NCI-H2029 treated with DMSO at 0.1 percent for 48 hours (cell line): Measurements from ENCODE around the gene WHRN.

Experiments used
- DNase-seq: peaks from one replicate; lab custom pipeline; 2025; lab: John Stamatoyannopoulos, UW

The WHRN gene

DNA sequence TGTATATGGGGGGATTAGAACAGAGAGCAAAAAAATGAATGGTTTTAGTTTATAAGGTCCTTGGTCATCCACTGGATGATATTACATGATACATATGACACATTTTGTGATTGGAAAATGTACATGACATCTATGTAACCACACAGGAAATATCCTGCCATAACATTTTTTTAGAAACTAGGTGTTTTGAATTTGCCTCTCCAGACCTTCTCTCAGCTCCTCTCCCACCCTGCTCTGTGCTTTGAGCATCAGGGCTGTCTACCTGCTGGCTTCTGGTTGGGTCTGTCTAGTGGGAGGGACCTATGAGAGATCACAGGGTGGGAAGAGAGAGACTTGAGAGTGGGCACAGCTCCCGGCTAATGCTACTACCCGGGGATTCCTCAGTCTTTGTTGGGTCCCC lies 141.8 kb downstream of the WHRN start:
- DNase-seq, result no peak

GRCh38 chr9:114362394-114362793 lies 142.9 kb downstream of the WHRN start:
- no peak for DNase-seq

DNA sequence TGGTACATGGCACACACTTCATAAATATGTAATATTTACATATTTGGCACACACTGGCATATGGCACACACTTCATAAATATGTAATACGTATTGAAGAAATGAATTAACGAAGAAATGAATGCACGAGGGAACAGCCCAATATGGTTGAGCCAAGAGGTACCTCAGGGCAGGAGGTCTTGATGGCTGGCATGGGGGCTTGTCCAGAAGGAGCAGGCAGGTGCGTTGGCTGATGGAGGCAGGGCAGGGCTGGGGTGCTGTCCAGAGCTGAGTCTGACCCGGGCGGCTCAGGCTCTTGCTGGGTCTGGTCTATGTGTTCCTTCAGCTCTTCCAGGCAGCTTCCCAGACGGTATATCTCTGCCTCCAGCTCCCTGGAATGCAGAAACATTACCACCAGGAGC lies 143.7 kb downstream of the WHRN start:
- no peak for DNase-seq

- DNase-seq, result no peak
These were observed 145.5 kb downstream of the WHRN start for GRCh38 chr9:114359801-114360200.

- no peak for DNase-seq
These were observed 147.4 kb downstream of the WHRN start for GRCh38 chr9:114357911-114358328.

- no peak for DNase-seq
These were observed 147.9 kb downstream of the WHRN start for GRCh38 chr9:114357360-114357759.

GRCh38 chr9:114356792-114357191 lies 148.5 kb downstream of the WHRN start:
- DNase-seq, result no peak

DNA sequence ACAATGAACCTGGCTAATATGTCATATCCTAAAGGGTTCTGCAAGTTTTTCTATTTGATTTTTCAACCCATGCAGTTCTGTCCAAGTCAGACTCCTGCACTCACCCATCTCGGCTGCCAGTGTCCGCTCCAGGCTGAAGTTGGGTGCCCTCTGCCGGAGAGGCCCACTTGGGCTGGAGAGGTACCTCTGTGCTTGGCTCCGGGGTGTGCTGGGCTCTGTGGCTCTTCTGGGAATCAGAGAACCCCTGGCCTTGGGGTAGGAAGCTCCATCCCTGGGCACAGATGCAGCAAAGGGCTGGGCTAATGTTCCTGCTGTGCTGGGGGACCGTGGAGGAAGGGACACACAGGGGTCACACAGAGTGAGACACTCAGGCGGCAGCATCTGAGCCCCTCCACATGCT lies 149.5 kb downstream of the WHRN start:
- DNase-seq, result no peak
